ENCODE results near the gene NLGN1. TPM values are rescaled to one million over a fixed set of nuclear protein-coding genes. Genes with fewer than 3 reads are reported as not detected.

The NLGN1 gene
- total RNA-seq, 1 donor from 2014 or later = 4.5 TPM

- no peak for DNase-seq (ENCODE audit: low read depth)
- Histone ChIP-seq H3K4me3 (ENCODE audit: low read depth, low read length) (no peak overlapping the region), H3K36me3 (ENCODE audit: control insufficient read depth, insufficient read depth, low read length) (no peaks in the 10 kb centered on the region), H3K27me3 (ENCODE audit: control insufficient read depth, insufficient read depth, low read length) (no peaks in the 10 kb centered on the region)
- no peak for TF ChIP-seq CTCF (IDR thresholded peaks at IDR 0.05; ENCODE audit: insufficient read depth, low read length, poor library complexity, severe bottlenecking)
These were observed 603.1 kb downstream of the NLGN1 start for GRCh38 chr3:174000675-174001074.

GRCh38 chr3:174002543-174002942, 605.0 kb downstream of the NLGN1 start:
- peak; percentile 26 for TF ChIP-seq CTCF (IDR thresholded peaks at IDR 0.05; ENCODE audit: insufficient read depth, low read length, poor library complexity, severe bottlenecking)
- DNase-seq (ENCODE audit: low read depth) = no peak
- H3K27me3 ChIP-seq (ENCODE audit: control insufficient read depth, insufficient read depth, low read length) = no peaks in the 10 kb centered on the region
- H3K4me3 ChIP-seq (ENCODE audit: low read depth, low read length) = no peak overlapping the region
- H3K36me3 ChIP-seq (ENCODE audit: control insufficient read depth, insufficient read depth, low read length) = no peaks in the 10 kb centered on the region

- TF ChIP-seq CTCF (IDR thresholded peaks at IDR 0.05; ENCODE audit: insufficient read depth, low read length, poor library complexity, severe bottlenecking) = no peak
- Histone ChIP-seq H3K4me3 (ENCODE audit: low read depth, low read length) (no peak overlapping the region), H3K36me3 (ENCODE audit: control insufficient read depth, insufficient read depth, low read length) (no peaks in the 10 kb centered on the region), H3K27me3 (ENCODE audit: control insufficient read depth, insufficient read depth, low read length) (no peaks in the 10 kb centered on the region)
- no peak for DNase-seq (ENCODE audit: low read depth)
These were observed 613.4 kb downstream of the NLGN1 start for GRCh38 chr3:174010907-174011306.

- H3K4me3 ChIP-seq (ENCODE audit: low read depth, low read length) = no peak overlapping the region
- H3K27me3 ChIP-seq (ENCODE audit: control insufficient read depth, insufficient read depth, low read length) = no peaks in the 10 kb centered on the region
- TF ChIP-seq CTCF (IDR thresholded peaks at IDR 0.05; ENCODE audit: insufficient read depth, low read length, poor library complexity, severe bottlenecking) = no peak
- peak; percentile 26 for DNase-seq (ENCODE audit: low read depth)
- no peaks in the 10 kb centered on the region for H3K36me3 ChIP-seq (ENCODE audit: control insufficient read depth, insufficient read depth, low read length)
These were observed 618.6 kb downstream of the NLGN1 start for GRCh38 chr3:174016186-174016585.

GRCh38 chr3:174020156-174020555, 622.6 kb downstream of the NLGN1 start:
- Histone ChIP-seq H3K36me3 (ENCODE audit: control insufficient read depth, insufficient read depth, low read length) (no peaks in the 10 kb centered on the region), H3K27me3 (ENCODE audit: control insufficient read depth, insufficient read depth, low read length) (no peaks in the 10 kb centered on the region), H3K4me3 (ENCODE audit: low read depth, low read length) (no peak overlapping the region)
- TF ChIP-seq CTCF (IDR thresholded peaks at IDR 0.05; ENCODE audit: insufficient read depth, low read length, poor library complexity, severe bottlenecking) = no peak
- no peak for DNase-seq (ENCODE audit: low read depth)

- DNase-seq (ENCODE audit: low read depth) = no peak
- Histone ChIP-seq H3K36me3 (ENCODE audit: control insufficient read depth, insufficient read depth, low read length) (no peaks in the 10 kb centered on the region), H3K4me3 (ENCODE audit: low read depth, low read length) (no peak overlapping the region), H3K27me3 (ENCODE audit: control insufficient read depth, insufficient read depth, low read length) (no peaks in the 10 kb centered on the region)
- no peak for TF ChIP-seq CTCF (IDR thresholded peaks at IDR 0.05; ENCODE audit: insufficient read depth, low read length, poor library complexity, severe bottlenecking)
These were observed 625.9 kb downstream of the NLGN1 start for GRCh38 chr3:174023421-174023820.
